Peyer's patch (tissue), 4 donors: ENCODE data around the gene CEP164. TPM values are rescaled to one million over a fixed set of nuclear protein-coding genes. Genes with fewer than 3 reads are reported as not detected.

Source experiments
- DNase-seq, 3 donors: peaks; one replicate each; pipeline ENCODE4 v3.0.0-alpha.2; 2017 to 2019
- H3K27ac ChIP-seq, 4 donors: fragments of 200-600 bp; sonication (generic); one replicate each; pipeline ENCODE4 v1.5.1; 2016 to 2019
- H3K27me3 ChIP-seq, 2 donors: fragments of 200-600 bp; sonication (generic); one replicate each; pipeline ENCODE4 v1.5.1; 2019
- H3K36me3 ChIP-seq, 3 donors: fragments of 200-600 bp; sonication (generic); one replicate each; pipeline ENCODE4 v1.5.1; 2016 to 2019
- H3K4me1 ChIP-seq, 4 donors: fragments of 200-600 bp; sonication (generic); one replicate each; pipeline ENCODE4 v1.5.1; 2016 to 2019
- H3K4me3 ChIP-seq, 4 donors: fragments of 200-600 bp; sonication (generic); 1 replicate in 3 of 4; 2 replicates in 1 of 4; pipeline ENCODE4 v1.5.1; 2016 to 2019; ENCODE audit warnings: mild to moderate bottlenecking in 1 of 4
- H3K9me3 ChIP-seq, 4 donors: fragments of 200-600 bp; sonication (generic); one replicate each; pipeline ENCODE4 v1.5.1; 2016 to 2019; ENCODE audit warnings: mild to moderate bottlenecking in 1 of 4
- CTCF ChIP-seq, 6 experiments: fragments of 450-650 bp in 4 of 6; fragments of 200-600 bp in 2 of 6; sonication (generic) in 1 of 6; IDR thresholded peaks; one replicate each; pipeline ENCODE4 v1.5.1; 2017 to 2019; ENCODE audit warnings: antibody characterized with exemption in 6 of 6, mild to moderate bottlenecking in 3 of 6, moderate library complexity in 1 of 6
- POLR2A ChIP-seq, 2 donors: fragments of 450-650 bp; IDR thresholded peaks; one replicate each; pipeline ENCODE4 v1.5.1; 2017; ENCODE audit warnings: antibody characterized with exemption in 2 of 2, mild to moderate bottlenecking in 2 of 2, moderate library complexity in 2 of 2
- total RNA-seq, 4 donors: library from RNA; depleted of rRNA; stranded (reverse); fragments of >200 nt; gene quantifications; one replicate each; pipeline ENCODE4 v1.1.0, GENCODE V29; 2016

CEP164 gene
- total RNA-seq, 4 donors from 2014 or later: 12.3 to 45.4 (median 27.2) TPM

- H3K36me3 ChIP-seq: no peaks in the 10 kb centered on the region
- DNase-seq: peak in 1 of 3 donors; percentile 21
- no peaks in the 10 kb centered on the region for H3K9me3 ChIP-seq
- no peak for TF ChIP-seq POLR2A (IDR thresholded peaks at IDR 0.05)
- no peak for TF ChIP-seq CTCF (IDR thresholded peaks at IDR 0.05)
- no peak overlapping the region for H3K27ac ChIP-seq
- no peak overlapping the region for H3K4me3 ChIP-seq
- no peaks in the 10 kb centered on the region for H3K27me3 ChIP-seq
- no peaks in the 10 kb centered on the region for H3K4me1 ChIP-seq
Measured at GRCh38 chr11:117415358-117415896, 87.8 kb downstream of the CEP164 start.

GRCh38 chr11:117417342-117417741 is 89.7 kb downstream of the CEP164 start:
- DNase-seq: peak in 1 of 3 donors; percentile 13

GRCh38 chr11:117417856-117418255 is 90.2 kb downstream of the CEP164 start:
- Histone ChIP-seq H3K27me3 (no peaks in the 10 kb centered on the region), H3K4me1 (no peaks in the 10 kb centered on the region), H3K4me3 (no peak overlapping the region), H3K9me3 (no peaks in the 10 kb centered on the region), H3K27ac (no peak overlapping the region), H3K36me3 (no peaks in the 10 kb centered on the region)
- DNase-seq: peak in 1 of 3 donors; percentile 2
- no peak for TF ChIP-seq POLR2A (IDR thresholded peaks at IDR 0.05)

More at GRCh38 chr11:117417342-117417741, 89.7 kb downstream of the CEP164 start:
- TF ChIP-seq POLR2A (IDR thresholded peaks at IDR 0.05) (no peak), CTCF (IDR thresholded peaks at IDR 0.05) (no peak)
- H3K4me3 ChIP-seq: no peak overlapping the region
- H3K36me3 ChIP-seq: no peaks in the 10 kb centered on the region
- H3K4me1 ChIP-seq: no peaks in the 10 kb centered on the region
- no peaks in the 10 kb centered on the region for H3K9me3 ChIP-seq
- H3K27ac ChIP-seq: no peak overlapping the region
- no peaks in the 10 kb centered on the region for H3K27me3 ChIP-seq

- H3K36me3 ChIP-seq: no peaks in the 10 kb centered on the region
- no peak overlapping the region for H3K4me3 ChIP-seq
- TF ChIP-seq CTCF (IDR thresholded peaks at IDR 0.05): no peak
- no peak for TF ChIP-seq POLR2A (IDR thresholded peaks at IDR 0.05)
- no peaks in the 10 kb centered on the region for H3K4me1 ChIP-seq
- H3K27me3 ChIP-seq: no peaks in the 10 kb centered on the region
- no peaks in the 10 kb centered on the region for H3K9me3 ChIP-seq
- no peak overlapping the region for H3K27ac ChIP-seq
- peak in 1 of 3 donors; percentile 8 for DNase-seq
Measured at GRCh38 chr11:117418737-117419481, 91.3 kb downstream of the CEP164 start.

GRCh38 chr11:117419482-117420142 is 92.0 kb downstream of the CEP164 start:
- Histone ChIP-seq H3K9me3 (no peaks in the 10 kb centered on the region), H3K4me3 (no peak overlapping the region), H3K27me3 (no peaks in the 10 kb centered on the region), H3K4me1 (no peaks in the 10 kb centered on the region), H3K36me3 (no peaks in the 10 kb centered on the region), H3K27ac (no peak overlapping the region)
- DNase-seq: peak in 1 of 3 donors; percentile 24
- TF ChIP-seq CTCF (IDR thresholded peaks at IDR 0.05) (no peak), POLR2A (IDR thresholded peaks at IDR 0.05) (no peak)

GRCh38 chr11:117420143-117420485 is 92.5 kb downstream of the CEP164 start:
- DNase-seq: peak in 1 of 3 donors; percentile 41
- no peaks in the 10 kb centered on the region for H3K9me3 ChIP-seq
- no peak for TF ChIP-seq POLR2A (IDR thresholded peaks at IDR 0.05)

More at GRCh38 chr11:117420143-117420485, 92.5 kb downstream of the CEP164 start:
- H3K27me3 ChIP-seq: no peaks in the 10 kb centered on the region
- H3K4me1 ChIP-seq: no peaks in the 10 kb centered on the region
- no peak overlapping the region for H3K27ac ChIP-seq
- no peak overlapping the region for H3K4me3 ChIP-seq
- no peaks in the 10 kb centered on the region for H3K36me3 ChIP-seq
